ENCODE results near the gene TCERG1.
A peak's percentile ranks its signal among the peaks of the same experiment; 100 is the strongest.

The TCERG1 gene

GRCh38 chr5:146446861-146447733 is at the start of gene TCERG1:
TSS of gene TCERG1 (plus strand) at chr5:146447333. CDS start at chr5:146447350, 17 bp downstream.
- peak; percentile 95 to 99 (median 97) for DNase-seq (ENCODE audit: low read depth in 2 of 3, low spot score in 1 of 3)

- no peak for DNase-seq (ENCODE audit: low read depth in 2 of 3, low spot score in 1 of 3)
Observed at GRCh38 chr5:146398826-146399225, 48.3 kb upstream of the TCERG1 start.

GRCh38 chr5:146399481-146399880 is 47.7 kb upstream of the TCERG1 start:
- DNase-seq (ENCODE audit: low read depth in 2 of 3, low spot score in 1 of 3), result no peak

GRCh38 chr5:146400201-146400600 is 46.9 kb upstream of the TCERG1 start:
- no peak for DNase-seq (ENCODE audit: low read depth in 2 of 3, low spot score in 1 of 3)

GRCh38 chr5:146401021-146401420 is 46.1 kb upstream of the TCERG1 start:
- no peak for DNase-seq (ENCODE audit: low read depth in 2 of 3, low spot score in 1 of 3)

GRCh38 chr5:146402949-146403348 is 44.2 kb upstream of the TCERG1 start:
- no peak for DNase-seq (ENCODE audit: low read depth in 2 of 3, low spot score in 1 of 3)

GRCh38 chr5:146409054-146409671 is 38.0 kb upstream of the TCERG1 start:
- no peak for DNase-seq (ENCODE audit: low read depth in 2 of 3, low spot score in 1 of 3)

- DNase-seq (ENCODE audit: low read depth in 2 of 3, low spot score in 1 of 3), result no peak
Observed at GRCh38 chr5:146410272-146410671, 36.9 kb upstream of the TCERG1 start.

GRCh38 chr5:146419696-146420095 is 27.4 kb upstream of the TCERG1 start:
- DNase-seq (ENCODE audit: low read depth in 2 of 3, low spot score in 1 of 3), result no peak

GRCh38 chr5:146425023-146425422 is 22.1 kb upstream of the TCERG1 start:
- no peak for DNase-seq (ENCODE audit: low read depth in 2 of 3, low spot score in 1 of 3)

GRCh38 chr5:146426305-146426704 is 20.8 kb upstream of the TCERG1 start:
- no peak for DNase-seq (ENCODE audit: low read depth in 2 of 3, low spot score in 1 of 3)

- DNase-seq (ENCODE audit: low read depth in 2 of 3, low spot score in 1 of 3), result no peak
Observed at GRCh38 chr5:146426853-146427618, 20.1 kb upstream of the TCERG1 start.

GRCh38 chr5:146427619-146427997 is 19.5 kb upstream of the TCERG1 start:
- no peak for DNase-seq (ENCODE audit: low read depth in 2 of 3, low spot score in 1 of 3)

- no peak for DNase-seq (ENCODE audit: low read depth in 2 of 3, low spot score in 1 of 3)
Observed at GRCh38 chr5:146428658-146429057, 18.5 kb upstream of the TCERG1 start.

GRCh38 chr5:146440353-146440752 is 6.8 kb upstream of the TCERG1 start:
- no peak for DNase-seq (ENCODE audit: low read depth in 2 of 3, low spot score in 1 of 3)

- DNase-seq (ENCODE audit: low read depth in 2 of 3, low spot score in 1 of 3), result no peak
Observed at GRCh38 chr5:146440870-146441495, 6.2 kb upstream of the TCERG1 start.

GRCh38 chr5:146441896-146442295 is 5.2 kb upstream of the TCERG1 start:
- no peak for DNase-seq (ENCODE audit: low read depth in 2 of 3, low spot score in 1 of 3)

GRCh38 chr5:146447734-146448380 is 724 bp downstream of the TCERG1 start:
- DNase-seq (ENCODE audit: low read depth in 2 of 3, low spot score in 1 of 3), result peak; percentile 21 to 32 (median 24)

GRCh38 chr5:146448783-146449519 is 1.8 kb downstream of the TCERG1 start:
- DNase-seq (ENCODE audit: low read depth in 2 of 3, low spot score in 1 of 3), result no peak

GRCh38 chr5:146450002-146450401 is 2.9 kb downstream of the TCERG1 start:
- no peak for DNase-seq (ENCODE audit: low read depth in 2 of 3, low spot score in 1 of 3)
